IPS-18a (cell line): ENCODE data around the gene IQGAP2.

Experiments used
- H3K27ac ChIP-seq: one replicate; pipeline ENCODE4 v1.5.1; 2013; ENCODE audit warnings: low read length
- H3K27me3 ChIP-seq: one replicate; pipeline ENCODE4 v1.6.1; 2013; ENCODE audit warnings: mild to moderate bottlenecking, low read length; ENCODE audit not compliant: control insufficient read depth, insufficient read depth
- H3K36me3 ChIP-seq: one replicate; pipeline ENCODE4 v1.6.1; 2013; ENCODE audit warnings: low read depth, low read length; ENCODE audit not compliant: control insufficient read depth
- H3K4me1 ChIP-seq: one replicate; pipeline ENCODE4 v1.6.1; 2013; ENCODE audit warnings: low read depth, low read length; ENCODE audit not compliant: control insufficient read depth
- H3K4me3 ChIP-seq: one replicate; pipeline ENCODE4 v1.5.1; 2013; ENCODE audit warnings: low read length
- H3K9ac ChIP-seq: one replicate; pipeline ENCODE4 v1.6.1; 2013; ENCODE audit warnings: mild to moderate bottlenecking, low read length, moderate library complexity
- H3K9me3 ChIP-seq: one replicate; pipeline ENCODE4 v1.6.1; 2013; ENCODE audit warnings: low read depth, low read length; ENCODE audit not compliant: control insufficient read depth

IQGAP2 gene

DNA sequence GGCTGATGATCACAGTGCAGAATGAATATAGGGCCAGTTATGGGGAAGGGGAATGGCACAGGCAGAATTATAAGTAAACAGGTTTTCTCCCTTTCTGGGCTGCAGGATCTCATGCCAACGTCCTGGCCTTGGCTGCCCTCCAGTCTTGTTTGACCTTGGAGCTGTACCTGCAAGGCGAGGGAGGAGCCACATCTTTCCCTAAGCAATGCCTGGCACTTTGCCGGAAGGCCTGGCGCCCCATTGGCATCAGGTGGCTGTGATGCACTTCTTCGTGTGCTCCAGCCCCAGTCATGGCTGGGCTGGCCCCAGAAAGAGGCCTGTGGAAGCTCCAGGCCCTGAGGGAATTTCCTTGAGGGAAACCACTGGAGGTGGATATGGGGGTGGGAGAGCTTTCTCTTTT lies 16.7 kb upstream of the IQGAP2 start:
- Histone ChIP-seq H3K9me3 (no peaks in the 10 kb centered on the region), H3K4me1 (peaks cover 7% of the 10 kb centered on the region), H3K9ac (no peak overlapping the region)

DNA sequence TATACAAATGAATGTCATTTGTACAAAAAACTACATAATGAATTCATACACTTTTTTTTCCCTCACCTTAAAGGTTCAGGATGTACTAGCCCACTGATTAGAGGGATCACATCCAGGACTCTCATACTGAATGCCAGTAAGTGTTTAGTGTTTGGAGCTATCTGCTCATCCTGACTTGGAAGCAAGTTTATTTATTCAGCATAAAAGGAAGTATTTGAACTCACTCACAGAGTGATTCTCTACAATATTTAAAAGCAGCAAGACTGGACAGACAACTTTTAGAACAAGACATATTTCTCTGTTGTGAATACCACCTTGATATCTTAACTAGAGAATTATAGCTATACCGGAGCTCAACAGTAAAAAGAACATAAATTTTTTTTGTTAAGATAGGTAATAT lies 14.8 kb upstream of the IQGAP2 start:
- Histone ChIP-seq H3K9me3 (no peaks in the 10 kb centered on the region), H3K36me3 (no peaks in the 10 kb centered on the region), H3K4me1 (peaks cover 18% of the 10 kb centered on the region), H3K27ac (no peak overlapping the region), H3K27me3 (no peaks in the 10 kb centered on the region), H3K9ac (no peak overlapping the region), H3K4me3 (no peak overlapping the region)

More for the DNA sequence above, 16.7 kb upstream of the IQGAP2 start:
- no peak overlapping the region for H3K27ac ChIP-seq
- H3K4me3 ChIP-seq: no peak overlapping the region
- H3K36me3 ChIP-seq: no peaks in the 10 kb centered on the region
- H3K27me3 ChIP-seq: no peaks in the 10 kb centered on the region

DNA sequence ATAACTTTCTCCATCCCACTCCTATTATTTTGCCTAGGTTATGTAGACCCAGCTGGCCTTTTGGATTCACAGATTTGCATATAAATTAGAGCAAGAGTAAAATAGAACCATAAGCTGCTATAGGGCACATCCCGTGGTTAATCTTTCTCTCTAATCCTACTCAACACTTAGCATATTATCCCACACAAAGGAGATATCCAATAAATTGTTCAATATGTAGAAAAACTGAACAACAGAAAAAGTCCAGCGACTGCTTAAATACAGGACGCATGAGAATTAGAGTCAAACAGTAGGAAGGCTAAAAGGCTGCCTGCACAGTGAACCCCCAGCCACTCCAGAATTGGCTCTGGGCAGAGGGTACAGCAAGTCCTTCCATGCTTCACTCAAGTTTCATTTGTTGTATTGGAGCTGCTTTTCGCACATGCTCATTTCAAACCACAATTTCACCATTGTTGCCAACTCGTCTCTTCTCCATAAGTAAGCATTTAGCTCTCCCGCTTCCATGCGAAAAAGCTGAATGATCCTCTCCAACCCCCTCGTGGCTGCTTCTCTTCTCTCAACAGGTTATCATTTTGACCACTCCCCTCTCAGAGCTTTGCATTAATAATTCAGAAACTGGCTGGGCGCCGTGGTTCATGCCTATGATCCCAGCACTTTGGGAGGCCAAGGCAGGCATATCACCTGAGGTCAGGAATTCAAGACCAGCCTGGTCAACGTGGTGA lies 14.1 kb upstream of the IQGAP2 start:
- peaks cover 18% of the 10 kb centered on the region for H3K4me1 ChIP-seq
- H3K9me3 ChIP-seq: no peaks in the 10 kb centered on the region
- H3K9ac ChIP-seq: no peak overlapping the region
- no peaks in the 10 kb centered on the region for H3K27me3 ChIP-seq
- H3K36me3 ChIP-seq: no peaks in the 10 kb centered on the region
- H3K27ac ChIP-seq: no peak overlapping the region
- H3K4me3 ChIP-seq: no peak overlapping the region

DNA sequence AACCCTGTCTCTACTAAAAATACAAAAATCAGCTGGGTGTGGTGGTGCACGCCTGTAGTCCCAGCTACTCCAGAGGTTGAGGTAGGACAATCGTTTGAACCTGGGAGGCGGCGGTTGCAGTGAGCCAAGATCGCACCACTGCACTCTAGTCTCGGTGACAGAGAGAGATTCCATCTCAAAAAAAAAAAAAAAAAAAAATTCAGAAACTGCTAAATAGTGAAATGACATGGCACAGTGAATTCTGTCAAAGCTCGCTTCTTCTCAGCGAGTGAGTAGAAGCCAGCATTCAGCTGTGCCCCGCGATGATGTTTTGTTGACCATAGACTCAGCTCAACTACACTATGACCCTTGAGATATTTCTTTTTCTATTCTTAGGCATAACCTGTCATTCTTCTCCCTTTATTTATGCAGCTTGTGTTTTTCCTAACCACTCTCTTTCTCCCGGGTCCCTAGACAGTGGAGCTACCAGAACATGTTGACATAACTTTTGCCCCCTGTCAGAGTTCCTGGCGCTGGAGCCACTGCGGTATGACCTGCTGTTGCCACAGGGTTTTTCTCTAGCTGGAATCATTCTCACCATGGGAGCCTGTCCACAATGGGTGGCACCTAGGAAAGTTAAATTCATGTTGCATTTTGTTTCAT lies 13.5 kb upstream of the IQGAP2 start:
- H3K27ac ChIP-seq: no peak overlapping the region
- no peaks in the 10 kb centered on the region for H3K36me3 ChIP-seq
- no peak overlapping the region for H3K9ac ChIP-seq
- no peaks in the 10 kb centered on the region for H3K9me3 ChIP-seq
- no peak overlapping the region for H3K4me3 ChIP-seq
- H3K4me1 ChIP-seq: peaks cover 18% of the 10 kb centered on the region
- H3K27me3 ChIP-seq: no peaks in the 10 kb centered on the region

DNA sequence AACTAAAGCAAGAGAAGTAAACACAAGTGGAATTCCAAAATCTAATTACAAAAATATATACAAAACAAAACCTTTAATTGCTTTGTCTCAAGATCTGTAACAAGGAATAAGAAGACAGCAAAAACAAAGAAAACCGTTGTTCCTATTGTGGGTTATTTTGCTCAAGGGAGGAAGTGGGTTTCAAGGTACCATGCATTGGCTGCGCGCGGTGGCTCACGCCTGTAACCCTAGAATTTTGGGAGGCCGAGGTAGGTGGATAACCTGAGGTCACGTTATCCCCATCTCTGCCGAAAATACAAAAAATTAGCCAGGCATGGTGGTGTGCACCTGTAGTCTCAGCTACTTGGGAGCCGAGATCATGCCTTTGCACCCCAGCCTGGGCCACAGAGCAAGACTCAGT lies 12.1 kb upstream of the IQGAP2 start:
- no peaks in the 10 kb centered on the region for H3K36me3 ChIP-seq
- no peak overlapping the region for H3K9ac ChIP-seq
- no peak overlapping the region for H3K27ac ChIP-seq
- H3K9me3 ChIP-seq: no peaks in the 10 kb centered on the region
- no peak overlapping the region for H3K4me3 ChIP-seq
- peaks cover 18% of the 10 kb centered on the region for H3K4me1 ChIP-seq
- no peaks in the 10 kb centered on the region for H3K27me3 ChIP-seq

DNA sequence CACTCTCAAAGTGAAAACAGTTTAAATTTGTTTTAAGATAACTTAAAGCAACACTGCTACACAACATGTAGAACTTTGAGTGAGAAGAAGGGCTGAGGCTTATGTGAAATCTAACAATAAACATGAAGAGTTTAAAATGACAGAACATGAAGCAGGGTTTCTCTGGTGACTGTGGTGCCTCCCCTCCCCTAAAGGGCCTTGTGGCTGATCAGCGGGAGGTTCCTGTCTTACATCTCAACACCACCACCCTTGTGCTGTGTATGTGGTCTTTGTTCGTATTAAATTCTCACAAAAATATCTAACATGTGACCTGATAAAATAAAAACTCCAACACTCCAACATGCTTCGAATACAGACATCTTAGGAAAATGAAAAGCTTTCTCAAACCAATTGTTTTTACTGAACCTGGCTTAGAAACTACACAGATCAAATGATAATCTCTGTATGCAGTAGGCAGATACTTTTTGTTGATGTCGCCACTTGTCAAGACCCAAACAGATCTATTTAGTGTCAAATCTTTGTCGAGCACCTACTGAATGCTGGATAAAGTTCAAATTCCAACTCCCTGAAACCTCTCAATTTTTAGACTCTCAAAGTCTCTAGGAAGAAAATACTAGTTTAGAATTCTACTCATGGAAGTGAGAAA lies 9.9 kb upstream of the IQGAP2 start:
- Histone ChIP-seq H3K4me1 (peaks cover 18% of the 10 kb centered on the region), H3K36me3 (no peaks in the 10 kb centered on the region), H3K9me3 (no peaks in the 10 kb centered on the region), H3K27ac (no peak overlapping the region), H3K4me3 (no peak overlapping the region), H3K9ac (no peak overlapping the region), H3K27me3 (no peaks in the 10 kb centered on the region)

DNA sequence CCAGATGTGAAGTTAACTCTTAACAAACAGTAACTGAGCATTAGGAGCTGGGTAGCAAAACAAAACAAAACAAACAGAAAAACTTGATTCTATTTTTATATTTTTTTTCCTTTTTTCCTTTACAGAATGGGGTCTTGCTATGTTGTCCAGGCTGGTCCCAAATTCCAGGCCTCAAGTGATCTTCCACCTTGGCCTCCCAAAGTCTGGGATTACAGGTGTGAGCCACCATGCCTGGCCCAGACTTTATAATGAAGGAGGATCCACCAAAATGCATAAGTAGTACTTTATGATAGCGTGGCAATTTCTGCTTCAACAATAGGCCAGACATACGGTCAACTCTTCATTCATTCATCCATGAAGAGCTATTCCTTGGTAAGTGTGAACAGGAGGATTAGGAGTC lies 5.9 kb upstream of the IQGAP2 start:
- no peaks in the 10 kb centered on the region for H3K9me3 ChIP-seq
- no peak overlapping the region for H3K9ac ChIP-seq
- no peaks in the 10 kb centered on the region for H3K27me3 ChIP-seq
- H3K4me3 ChIP-seq: no peak overlapping the region
- no peaks in the 10 kb centered on the region for H3K36me3 ChIP-seq
- no peak overlapping the region for H3K27ac ChIP-seq
- H3K4me1 ChIP-seq: peaks cover 11% of the 10 kb centered on the region

DNA sequence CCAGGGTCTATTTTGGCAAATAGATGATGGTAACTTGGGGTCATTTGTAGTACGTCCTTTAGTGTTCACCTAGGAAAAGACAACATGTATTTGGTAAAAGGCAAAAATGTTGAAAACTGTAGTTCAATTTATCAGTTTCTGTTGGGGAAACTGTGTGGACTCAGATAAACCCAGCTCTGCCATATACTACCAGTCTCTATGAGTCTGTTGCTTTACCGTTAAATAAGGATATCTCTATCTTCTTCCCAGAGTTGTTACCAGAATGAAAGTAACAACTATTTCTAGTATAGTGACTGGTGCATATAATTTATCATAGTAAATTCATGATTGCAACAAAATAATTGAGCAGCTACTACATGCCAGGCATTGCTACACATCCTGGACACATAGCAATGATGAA lies 3.8 kb upstream of the IQGAP2 start:
- H3K27ac ChIP-seq: no peak overlapping the region
- no peak overlapping the region for H3K9ac ChIP-seq
- H3K27me3 ChIP-seq: no peaks in the 10 kb centered on the region
- no peaks in the 10 kb centered on the region for H3K36me3 ChIP-seq
- no peaks in the 10 kb centered on the region for H3K4me1 ChIP-seq
- H3K4me3 ChIP-seq: no peak overlapping the region
- no peaks in the 10 kb centered on the region for H3K9me3 ChIP-seq

DNA sequence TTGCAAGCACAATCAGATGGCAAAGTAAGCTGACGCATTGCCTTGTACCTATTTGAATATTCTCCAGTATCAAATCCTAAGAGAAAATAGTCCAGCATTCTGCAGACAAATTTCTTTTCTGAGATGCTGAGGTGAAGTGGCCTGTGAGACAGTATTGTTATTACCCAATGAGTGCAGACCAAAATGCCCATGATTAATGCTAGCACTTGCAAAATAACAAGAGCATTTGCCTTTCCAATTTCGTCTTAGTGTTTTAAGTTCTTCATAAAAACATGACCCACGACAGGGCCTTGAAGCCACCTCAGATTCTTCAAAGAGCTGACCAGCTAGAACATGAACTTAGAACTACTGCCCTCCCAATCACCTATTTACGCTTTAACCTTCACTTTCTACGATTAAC lies 2.6 kb upstream of the IQGAP2 start:
- H3K4me3 ChIP-seq: no peak overlapping the region
- no peak overlapping the region for H3K27ac ChIP-seq
- H3K36me3 ChIP-seq: no peaks in the 10 kb centered on the region
- no peaks in the 10 kb centered on the region for H3K9me3 ChIP-seq
- H3K27me3 ChIP-seq: no peaks in the 10 kb centered on the region
- peaks cover under 1% of the 10 kb centered on the region for H3K4me1 ChIP-seq
- H3K9ac ChIP-seq: no peak overlapping the region

DNA sequence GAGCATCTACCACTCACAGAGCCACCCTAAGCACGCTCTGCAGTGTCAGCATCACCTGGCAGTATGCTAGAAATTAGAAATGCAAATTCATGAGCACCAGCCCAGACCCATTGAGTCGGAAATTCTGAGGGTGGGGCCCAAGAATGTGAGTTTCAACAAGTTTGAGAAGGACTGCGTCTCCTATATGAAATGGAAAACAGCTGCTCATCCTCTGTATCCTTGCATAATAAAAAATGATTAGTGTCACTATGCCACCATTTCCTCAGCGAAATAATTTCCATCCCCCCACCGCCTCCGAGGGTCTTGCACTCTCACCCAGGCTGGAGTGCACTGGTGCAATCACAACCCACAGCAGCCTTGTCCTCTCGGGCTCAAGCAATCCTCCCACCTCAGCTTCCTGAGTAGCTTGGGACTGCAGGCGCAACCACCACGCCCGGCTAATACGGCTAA lies 1.3 kb upstream of the IQGAP2 start:
- H3K9me3 ChIP-seq: no peaks in the 10 kb centered on the region
- peak overlapping the region; percentile 82 for H3K4me3 ChIP-seq
- peaks cover 5% of the 10 kb centered on the region for H3K4me1 ChIP-seq
- H3K27ac ChIP-seq: no peak overlapping the region
- H3K9ac ChIP-seq: peak overlapping the region; percentile 78
- H3K36me3 ChIP-seq: no peaks in the 10 kb centered on the region
- H3K27me3 ChIP-seq: no peaks in the 10 kb centered on the region

DNA sequence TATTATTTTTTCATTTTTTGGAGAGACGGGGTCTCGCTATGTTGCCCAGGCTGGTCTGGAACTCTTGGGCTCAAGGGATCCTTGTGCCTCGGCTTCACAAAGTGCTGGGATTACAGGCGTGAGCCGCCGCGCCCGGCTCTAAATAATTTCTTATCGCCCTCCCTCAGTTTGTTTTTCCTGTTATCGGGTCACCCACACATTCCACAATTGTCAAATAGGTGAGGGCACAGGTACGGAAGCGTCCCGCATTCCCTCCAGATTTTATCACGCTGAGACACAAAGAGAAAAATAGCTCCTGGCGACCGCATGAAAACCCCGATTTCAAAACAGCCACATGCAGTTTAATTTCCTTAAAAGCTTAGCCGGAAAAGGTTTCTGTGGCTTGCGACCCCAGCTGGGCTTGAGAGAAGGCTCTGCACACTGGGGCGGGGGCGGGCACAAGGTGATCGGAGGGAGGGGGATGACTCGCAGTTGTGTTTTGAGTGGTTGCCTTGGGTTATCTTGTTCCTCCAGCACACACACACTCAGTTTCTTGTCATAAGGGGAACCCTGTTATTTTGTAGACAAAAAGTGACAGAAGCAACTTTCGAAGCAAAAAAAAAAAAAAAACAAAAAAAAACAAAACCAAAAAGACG lies 717 bp upstream of the IQGAP2 start:
- H3K36me3 ChIP-seq: no peaks in the 10 kb centered on the region
- H3K4me1 ChIP-seq: peaks cover 5% of the 10 kb centered on the region
- H3K9me3 ChIP-seq: no peaks in the 10 kb centered on the region
- peak overlapping the region; percentile 82 for H3K4me3 ChIP-seq
- H3K27ac ChIP-seq: no peak overlapping the region
- no peaks in the 10 kb centered on the region for H3K27me3 ChIP-seq
- peak overlapping the region; percentile 78 for H3K9ac ChIP-seq
